Measurements from ENCODE around the gene DCAF16.

The DCAF16 gene

GRCh38 chr4:17817027-17817426 lies 6.5 kb upstream of the DCAF16 start:
- no peak overlapping the region for H3K27ac ChIP-seq
- DNase-seq (ENCODE audit: low spot score) = no peak
- H3K4me3 ChIP-seq = no peak overlapping the region
- peak; percentile 33 for TF ChIP-seq CTCF (IDR thresholded peaks at IDR 0.05)

- no peak for TF ChIP-seq CTCF (IDR thresholded peaks at IDR 0.05)
- no peak for DNase-seq (ENCODE audit: low spot score)
- no peak overlapping the region for H3K27ac ChIP-seq
- no peak overlapping the region for H3K4me3 ChIP-seq
These were observed 5.6 kb upstream of the DCAF16 start for GRCh38 chr4:17816142-17816541.

- DNase-seq (ENCODE audit: low spot score) = no peak
- no peak overlapping the region for H3K4me3 ChIP-seq
- no peak overlapping the region for H3K27ac ChIP-seq
- no peak for TF ChIP-seq CTCF (IDR thresholded peaks at IDR 0.05)
These were observed 3.6 kb upstream of the DCAF16 start for GRCh38 chr4:17814140-17814539.

GRCh38 chr4:17812801-17813200 lies 2.2 kb upstream of the DCAF16 start:
- Histone ChIP-seq H3K4me3 (no peak overlapping the region), H3K27ac (no peak overlapping the region)
- TF ChIP-seq CTCF (IDR thresholded peaks at IDR 0.05) = no peak
- DNase-seq (ENCODE audit: low spot score) = no peak

GRCh38 chr4:17812125-17812524 lies 1.6 kb upstream of the DCAF16 start:
- no peak for DNase-seq (ENCODE audit: low spot score)
- TF ChIP-seq CTCF (IDR thresholded peaks at IDR 0.05) = no peak
- Histone ChIP-seq H3K4me3 (no peak overlapping the region), H3K27ac (no peak overlapping the region)

- peak overlapping the region; percentile 76 for H3K4me3 ChIP-seq
- peak overlapping the region in 1 of 2 donors; percentile 92 for H3K27ac ChIP-seq
- no peak for TF ChIP-seq CTCF (IDR thresholded peaks at IDR 0.05)
- no peak for DNase-seq (ENCODE audit: low spot score)
These were observed 584 bp upstream of the DCAF16 start for GRCh38 chr4:17811078-17811603.

- no peak for DNase-seq (ENCODE audit: low spot score)
- peak overlapping the region; percentile 29 to 91 for H3K27ac ChIP-seq
- TF ChIP-seq CTCF (IDR thresholded peaks at IDR 0.05) = no peak
These were observed 890 bp downstream of the DCAF16 start for GRCh38 chr4:17809667-17810066.

More at GRCh38 chr4:17809667-17810066, 890 bp downstream of the DCAF16 start:
- H3K4me3 ChIP-seq = peak overlapping the region; percentile 76
